Embryonic facial prominence (tissue), 1 donor: ENCODE measurements around the gene MAMLD1.

Experiments
- DNase-seq: peaks from one replicate; pipeline ENCODE4 v3.0.0-alpha.2; 2016; ENCODE audit errors: extremely low spot score

MAMLD1 gene

GRCh38 chrX:150459196-150459595, 96.1 kb downstream of the MAMLD1 start:
- DNase-seq = no peak

- DNase-seq = no peak
Measured at GRCh38 chrX:150460063-150460462, 96.9 kb downstream of the MAMLD1 start.

- no peak for DNase-seq
Measured at GRCh38 chrX:150460781-150461180, 97.7 kb downstream of the MAMLD1 start.

GRCh38 chrX:150463566-150463965, 100.4 kb downstream of the MAMLD1 start:
- no peak for DNase-seq

- DNase-seq = no peak
Measured at GRCh38 chrX:150464001-150464400, 100.9 kb downstream of the MAMLD1 start.

GRCh38 chrX:150465326-150465725, 102.2 kb downstream of the MAMLD1 start:
- DNase-seq = no peak

- DNase-seq = no peak
Measured at GRCh38 chrX:150465881-150466775, 103.0 kb downstream of the MAMLD1 start.

GRCh38 chrX:150472306-150472705, 109.2 kb downstream of the MAMLD1 start:
- DNase-seq = no peak

- no peak for DNase-seq
Measured at GRCh38 chrX:150473371-150473770, 110.3 kb downstream of the MAMLD1 start.

GRCh38 chrX:150475461-150475860, 112.3 kb downstream of the MAMLD1 start:
- no peak for DNase-seq

- no peak for DNase-seq
Measured at GRCh38 chrX:150476164-150476699, 113.1 kb downstream of the MAMLD1 start.

- no peak for DNase-seq
Measured at GRCh38 chrX:150477371-150477770, 114.3 kb downstream of the MAMLD1 start.

GRCh38 chrX:150478496-150479492, 115.7 kb downstream of the MAMLD1 start:
- DNase-seq = no peak

GRCh38 chrX:150482537-150483206, 119.6 kb downstream of the MAMLD1 start:
- DNase-seq = no peak

GRCh38 chrX:150483356-150483985, 120.4 kb downstream of the MAMLD1 start:
- DNase-seq = no peak

GRCh38 chrX:150486011-150486410, 122.9 kb downstream of the MAMLD1 start:
- DNase-seq = no peak

- DNase-seq = no peak
Measured at GRCh38 chrX:150487369-150488094, 124.4 kb downstream of the MAMLD1 start.

GRCh38 chrX:150489359-150490015, 126.4 kb downstream of the MAMLD1 start:
- DNase-seq = no peak

- DNase-seq = no peak
Measured at GRCh38 chrX:150495496-150495895, 132.4 kb downstream of the MAMLD1 start.

- DNase-seq = no peak
Measured at GRCh38 chrX:150499240-150499639, 136.1 kb downstream of the MAMLD1 start.
